Stimulated activated CD8-positive, alpha-beta memory T cell treated with anti-CD3 and anti-CD28 coated beads, Interleukin-12 subunit alpha, Interleukin-12 subunit beta, amount 100 ng/mL, for 24 hours (primary cell): ENCODE results near the gene THSD7A.
"Not testable (repeated sequence)": the region's sequence is repeated elsewhere in the genome, so short reads cannot be mapped to it uniquely, and the experiment has no call there.

ENCODE experiments used
- DNase-seq: peaks from one replicate; pipeline ENCODE4 v3.0.0-alpha.2; 2020; ENCODE audit errors: extremely low read depth

The THSD7A gene

DNA sequence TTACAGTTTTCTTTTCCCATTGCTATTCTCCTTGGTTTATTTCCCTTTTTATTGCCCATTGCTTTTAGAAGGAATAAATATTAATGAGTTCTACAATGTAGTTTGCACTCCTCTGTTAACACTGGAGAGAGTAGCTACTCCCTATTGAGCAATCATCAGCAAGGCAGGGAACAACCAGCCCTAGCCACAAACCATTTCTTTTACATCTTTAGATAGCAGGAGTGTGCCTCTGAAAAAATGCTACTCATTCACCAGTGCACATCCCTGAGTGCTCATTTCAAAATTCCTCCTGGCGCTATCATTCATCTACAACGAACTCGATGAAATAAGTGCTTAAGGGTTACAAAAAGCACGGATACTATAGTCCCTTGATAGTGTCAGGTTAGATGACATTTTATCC, 252.9 kb downstream of the THSD7A start:
- no peak for DNase-seq

DNA sequence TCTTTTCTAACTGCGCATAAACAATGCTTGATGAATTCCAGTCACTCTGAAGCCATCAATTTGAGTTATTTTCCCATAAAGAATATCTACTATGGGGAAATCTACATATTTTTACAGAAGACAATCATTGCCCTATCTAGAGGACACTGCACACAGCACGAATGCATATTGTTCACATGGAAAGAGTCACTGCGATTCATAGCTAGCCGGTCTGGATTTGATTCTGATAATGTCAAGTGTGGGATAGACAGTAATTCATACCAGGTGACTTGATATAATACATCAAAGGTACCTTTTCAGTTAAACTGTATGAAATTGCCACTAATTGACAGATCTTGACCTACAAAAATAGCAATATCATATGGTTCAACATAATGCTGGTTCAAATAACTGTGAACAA, 255.7 kb downstream of the THSD7A start:
- no peak for DNase-seq

DNA sequence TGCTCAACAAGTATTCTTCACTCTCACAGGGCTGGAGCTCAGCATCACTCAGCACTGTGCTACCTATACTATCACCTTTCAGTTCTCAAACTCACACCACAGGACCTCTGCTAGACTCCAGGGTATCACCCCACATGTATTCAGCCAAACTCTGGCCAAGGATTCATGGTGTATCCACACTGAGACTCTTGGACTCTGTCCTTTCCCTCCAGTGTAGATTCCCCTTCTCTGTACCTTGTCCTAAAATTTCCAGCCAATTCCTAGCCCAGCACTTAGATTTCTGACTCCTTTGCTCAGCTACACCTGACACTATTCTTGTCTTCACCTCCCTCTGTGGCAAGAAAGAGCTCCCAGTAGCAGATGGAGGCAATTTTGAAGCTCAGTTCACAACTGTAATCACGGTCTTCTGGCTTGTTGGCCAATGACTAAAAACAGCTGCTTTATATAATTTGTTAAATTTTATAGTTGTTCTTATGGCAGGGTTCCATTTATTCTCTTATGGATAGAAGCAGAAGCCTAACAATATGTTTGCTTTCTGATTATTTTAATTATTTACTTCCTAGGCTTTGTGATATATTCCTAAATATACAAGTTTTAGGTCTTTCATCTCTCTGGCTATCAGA, 258.8 kb downstream of the THSD7A start:
- DNase-seq: no peak

DNA sequence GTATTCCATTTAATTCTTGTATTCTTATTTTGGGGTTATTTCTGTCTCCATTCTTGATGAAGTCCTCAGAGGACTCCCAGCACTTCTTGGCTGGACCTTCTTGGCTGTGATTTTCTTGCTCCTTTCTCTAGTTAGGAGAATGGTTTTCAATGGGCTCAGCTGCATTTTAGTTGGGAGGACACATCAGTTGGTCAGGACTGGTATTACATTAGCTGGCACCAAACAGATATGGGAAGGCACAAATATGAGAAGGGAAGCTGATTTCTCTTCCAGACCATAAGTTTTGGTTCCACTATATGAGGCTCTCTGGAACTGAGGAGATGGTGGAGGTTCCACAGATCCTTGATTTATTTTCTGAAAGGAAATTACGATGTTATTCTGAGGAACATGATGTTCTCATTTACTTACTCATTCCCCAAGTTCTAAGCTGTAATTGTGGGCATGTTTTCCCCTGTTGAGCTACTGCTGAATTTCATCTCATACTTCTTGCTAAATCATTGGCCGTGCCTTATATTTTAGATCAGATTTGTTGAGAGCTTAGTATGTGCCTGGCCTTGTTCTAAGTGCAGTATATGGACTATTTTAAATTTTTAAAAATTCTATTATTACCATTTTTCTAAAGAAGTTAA, 261.0 kb downstream of the THSD7A start:
- no peak for DNase-seq

DNA sequence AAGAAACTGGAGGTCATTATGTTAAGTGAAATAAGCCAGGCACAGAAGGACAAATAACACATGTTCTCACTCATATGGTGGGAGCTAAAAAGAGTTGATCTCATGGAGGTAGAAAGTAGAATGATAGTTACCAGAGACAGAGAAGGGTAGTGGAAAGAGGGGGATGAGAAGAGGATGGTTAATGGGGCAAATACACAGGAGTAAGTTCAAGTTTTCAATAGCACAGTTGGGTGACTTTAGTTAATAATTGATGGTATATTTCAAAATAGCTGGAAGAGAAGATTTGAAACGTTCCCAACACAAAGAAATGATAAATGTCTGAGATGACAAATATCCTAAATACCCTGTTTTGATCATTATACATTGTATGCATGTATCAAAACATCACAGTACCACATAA, 261.8 kb downstream of the THSD7A start:
- DNase-seq: no peak

DNA sequence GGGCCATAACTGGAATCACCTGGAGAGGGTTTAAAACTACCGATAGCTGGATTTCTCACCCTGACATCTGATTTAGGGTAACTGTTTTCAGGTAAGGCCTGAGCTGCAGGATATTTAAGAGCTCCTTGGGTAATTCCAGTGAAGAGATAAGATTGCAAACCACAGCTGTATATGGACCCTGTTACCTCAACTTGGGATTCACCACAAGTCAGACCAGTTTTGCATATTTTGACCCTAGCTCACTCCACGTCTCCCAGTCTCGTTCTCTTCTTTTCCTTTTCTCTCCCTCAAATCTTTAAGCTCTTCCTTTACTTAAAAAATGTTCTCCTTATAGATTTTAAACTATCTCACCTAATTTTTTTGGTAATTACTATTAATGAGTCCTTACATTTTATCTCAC, 264.4 kb downstream of the THSD7A start:
- no peak for DNase-seq

DNA sequence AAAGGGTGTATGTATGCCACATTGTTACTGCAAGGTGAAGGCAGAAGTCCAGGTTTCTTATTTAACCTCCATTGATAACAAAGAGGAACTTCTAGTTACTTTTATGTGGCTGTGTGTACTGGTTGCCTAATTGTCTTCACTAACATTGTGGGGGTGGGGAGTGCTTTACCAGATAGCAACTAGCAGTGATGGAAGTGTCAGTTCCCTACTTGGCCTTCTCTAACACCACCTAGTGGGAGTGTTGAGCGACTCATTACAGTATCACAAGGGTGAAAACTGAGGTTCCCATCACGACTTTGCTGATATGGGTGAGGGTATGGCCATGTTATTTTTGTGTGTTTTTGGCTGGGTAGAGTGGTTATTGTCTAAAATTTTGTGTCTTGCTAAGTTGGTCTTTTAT, 274.4 kb downstream of the THSD7A start:
- DNase-seq: no peak

DNA sequence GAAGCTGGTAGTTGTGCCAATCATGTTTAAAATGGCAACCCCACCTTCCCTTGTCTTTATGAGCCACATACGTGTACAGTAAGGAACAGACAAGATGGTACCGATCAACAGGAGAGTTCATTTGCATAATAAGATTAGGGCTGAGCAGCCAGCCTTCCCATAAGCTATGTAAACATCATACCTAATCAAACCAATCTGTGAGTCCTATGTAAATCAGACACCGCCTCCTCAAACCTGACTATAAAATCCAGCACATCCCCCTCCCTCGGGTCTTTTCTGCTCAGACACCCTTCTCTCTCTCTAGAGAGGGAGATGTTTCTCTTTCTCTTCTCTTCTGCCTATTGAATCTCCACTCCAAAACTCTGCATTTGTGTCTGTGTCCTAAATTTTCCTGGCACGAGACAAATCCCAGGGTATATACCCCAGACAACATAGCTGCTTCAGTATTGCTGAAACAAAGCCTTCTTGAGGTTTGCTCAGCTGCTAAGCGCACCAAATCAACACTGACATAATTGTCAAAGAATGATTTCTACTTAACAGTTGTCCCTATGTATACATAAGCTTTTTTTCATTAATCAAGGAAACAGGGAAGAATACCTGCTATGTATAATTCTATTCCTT, 279.2 kb downstream of the THSD7A start:
- no peak for DNase-seq

DNA sequence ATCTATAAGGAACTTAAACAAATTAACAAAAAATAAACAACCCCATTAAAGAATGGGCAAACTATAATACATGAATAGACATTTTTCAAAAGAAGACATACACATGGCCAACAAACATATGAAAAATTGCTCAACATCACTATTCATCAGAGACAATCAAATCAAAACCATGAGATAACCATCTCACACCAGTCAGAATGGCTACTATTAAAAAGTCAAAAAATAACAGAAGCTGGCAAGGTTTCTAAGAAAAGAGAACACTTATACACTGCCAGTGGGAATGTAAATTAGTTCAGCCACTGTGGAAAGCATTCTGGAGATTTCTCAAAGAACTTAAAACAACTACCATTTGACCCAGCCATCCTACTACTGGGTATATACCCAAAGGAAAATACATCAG, 280.5 kb downstream of the THSD7A start:
- no peak for DNase-seq

DNA sequence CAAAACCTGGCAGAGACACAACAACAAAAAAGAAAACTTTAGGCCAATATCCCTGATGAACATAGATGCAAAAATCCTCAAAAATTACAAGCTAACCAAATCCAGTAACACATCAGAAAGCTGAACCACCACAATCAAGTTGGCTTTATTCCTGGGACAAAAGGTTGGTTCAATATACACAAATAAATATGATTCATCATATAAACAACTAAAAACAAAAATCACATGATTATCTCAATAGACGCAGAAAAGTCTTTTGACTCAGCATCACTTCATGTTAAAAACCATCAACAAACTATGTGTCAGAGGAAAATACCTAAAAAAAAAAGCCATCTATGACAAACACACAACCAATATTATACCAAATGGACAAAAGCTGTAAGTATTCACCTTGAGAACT, 283.5 kb downstream of the THSD7A start:
- DNase-seq: no peak

DNA sequence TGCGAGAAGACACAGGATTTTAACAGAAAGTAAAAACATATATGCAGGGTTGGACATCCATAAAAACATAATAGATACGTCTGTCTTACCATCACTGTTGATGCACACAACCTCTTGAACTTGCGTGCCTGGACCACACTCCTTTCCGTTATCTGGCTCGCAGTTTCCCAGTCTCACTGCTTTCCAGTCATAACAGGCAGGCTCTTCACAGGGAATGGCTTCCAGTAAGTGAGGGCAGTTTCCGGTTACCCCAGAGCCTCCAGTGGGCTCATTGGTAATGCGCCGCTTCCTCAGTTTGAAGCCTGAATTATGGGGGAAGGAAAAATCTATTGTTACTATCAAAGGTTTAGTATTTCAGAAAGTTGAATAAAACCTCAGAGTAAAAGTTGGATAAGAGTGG, 290.7 kb downstream of the THSD7A start:
- no peak for DNase-seq

DNA sequence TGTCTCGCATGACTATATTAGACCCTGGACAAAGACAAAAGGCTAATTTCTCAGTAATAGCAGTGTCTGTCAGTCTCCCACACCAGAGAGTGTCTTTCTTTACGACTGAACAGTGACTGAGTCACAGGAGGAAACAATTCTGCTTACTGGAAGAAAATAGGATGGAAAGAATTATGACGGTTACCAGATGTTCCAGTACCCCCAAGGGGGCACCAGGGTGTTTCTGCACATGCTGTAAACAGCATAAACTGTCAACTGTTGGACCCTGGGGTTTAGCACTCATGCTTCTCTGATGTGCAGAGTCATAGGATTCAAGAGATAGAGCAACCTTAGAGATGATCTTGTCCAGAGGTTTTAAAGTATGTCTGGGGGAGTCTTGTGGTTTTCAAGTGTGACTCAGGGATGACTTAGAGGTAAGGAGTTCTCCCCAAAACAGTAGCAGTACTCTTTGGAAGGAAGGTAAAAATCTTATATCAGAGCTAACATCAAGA, 291.7 kb downstream of the THSD7A start:
- DNase-seq: no peak

DNA sequence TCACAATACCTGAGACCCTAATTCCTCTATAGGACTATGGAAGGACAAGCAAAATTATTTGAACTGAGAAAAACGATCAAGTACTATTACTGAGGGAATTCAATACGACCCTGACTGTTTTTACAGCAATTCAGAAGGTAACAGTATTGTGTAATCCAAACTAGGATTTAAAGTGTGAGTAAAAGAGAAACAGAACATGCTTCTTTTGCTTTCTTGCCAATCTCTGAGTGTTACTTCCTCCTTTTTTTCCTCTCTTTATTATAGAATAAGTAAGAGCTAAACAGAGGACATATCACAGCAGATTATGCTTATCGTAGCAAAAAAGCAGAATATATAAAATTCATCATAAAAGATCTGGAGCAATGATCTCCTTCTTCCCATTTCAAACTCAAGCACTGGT, 292.1 kb downstream of the THSD7A start:
- DNase-seq: no peak

DNA sequence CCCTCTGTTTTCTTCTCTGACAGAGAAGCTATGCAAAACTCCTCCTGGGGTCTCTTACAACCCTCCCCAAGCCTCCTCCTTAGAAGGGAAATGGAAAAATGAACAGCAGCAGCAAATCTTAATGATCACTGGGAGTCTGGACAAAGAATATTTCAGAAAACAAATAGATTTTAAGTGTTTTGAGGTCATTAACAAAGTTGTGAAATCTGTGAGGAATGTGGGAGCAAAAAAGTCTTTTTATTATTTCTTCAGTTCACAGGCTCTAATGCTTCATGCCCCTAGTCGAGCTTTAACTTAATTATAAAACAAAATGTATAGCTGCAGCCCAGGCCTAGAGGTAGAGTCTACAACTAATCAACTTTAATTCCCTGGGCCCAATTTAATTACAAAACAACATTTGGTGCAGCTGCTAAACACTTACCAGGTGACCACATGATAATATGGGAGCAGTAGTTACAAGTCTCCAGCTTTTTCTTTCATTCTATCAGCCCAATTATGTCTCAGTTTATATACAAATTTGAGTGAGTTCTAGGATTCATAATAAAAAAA, 293.2 kb downstream of the THSD7A start:
- no peak for DNase-seq

DNA sequence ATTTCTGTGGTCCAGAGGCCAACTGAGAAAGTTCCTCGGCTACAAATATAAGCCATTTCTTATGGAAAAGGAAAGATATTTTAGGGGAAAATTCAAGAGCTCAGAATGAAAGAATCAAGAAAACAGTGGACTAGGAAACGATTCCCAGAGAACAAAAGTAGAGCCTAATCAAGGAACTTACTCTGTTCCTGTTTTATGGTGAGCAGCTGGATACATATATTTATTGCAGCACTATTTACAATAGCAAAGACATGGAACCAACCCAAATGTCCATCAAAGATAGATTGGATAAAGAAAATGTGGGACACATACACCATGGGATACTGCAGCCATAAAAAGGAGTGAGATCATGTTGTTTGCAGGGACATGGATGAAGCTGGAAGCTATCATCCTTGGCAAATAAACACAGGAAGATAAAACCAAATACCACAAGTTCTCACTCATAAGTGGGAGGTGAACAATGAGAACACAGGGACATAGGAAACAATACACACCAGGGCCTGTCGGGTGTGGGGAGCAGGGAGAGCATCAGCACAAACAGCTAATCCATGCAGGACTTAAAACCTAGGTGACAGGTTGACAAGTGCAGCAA, 298.7 kb downstream of the THSD7A start:
- DNase-seq: no peak

DNA sequence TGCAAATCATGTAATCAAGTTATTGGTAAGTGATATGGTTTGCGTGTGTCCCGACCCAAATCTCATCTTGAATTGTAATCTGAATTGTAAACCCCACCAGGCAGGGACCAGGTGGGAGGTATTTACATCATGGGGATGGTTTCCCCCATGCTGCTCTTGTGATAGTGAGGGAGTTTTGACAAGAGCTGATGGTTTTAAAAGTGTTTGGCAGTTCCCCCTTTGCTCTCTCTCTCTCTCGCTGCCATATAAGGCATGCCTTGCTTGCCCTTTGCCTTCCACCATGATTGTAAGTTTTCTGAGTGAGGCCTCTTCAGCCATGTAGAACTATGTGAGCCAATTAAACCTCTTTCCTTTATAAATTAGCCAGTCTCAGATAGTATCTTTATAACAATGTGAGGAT, 302.6 kb downstream of the THSD7A start:
- DNase-seq: no peak

DNA sequence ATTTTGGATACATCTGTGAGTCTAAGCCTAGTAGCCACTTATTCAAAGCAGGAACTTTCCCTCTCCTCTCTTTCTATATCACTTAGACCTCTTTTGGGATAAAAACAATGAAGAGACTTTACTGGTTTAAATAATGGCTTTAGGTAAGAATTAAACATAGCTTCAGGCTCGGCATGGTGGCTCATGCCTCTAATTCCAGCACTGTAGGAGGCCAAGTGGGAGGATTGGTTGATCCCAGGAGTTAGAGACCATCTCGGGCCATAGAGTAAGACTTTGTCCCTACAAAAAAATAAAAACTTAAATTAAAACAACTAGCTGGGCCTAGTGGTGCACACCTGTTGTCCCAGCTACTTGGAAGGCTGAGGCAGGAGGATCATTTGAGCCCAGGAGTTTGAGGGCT, 304.3 kb downstream of the THSD7A start:
- DNase-seq: no peak

DNA sequence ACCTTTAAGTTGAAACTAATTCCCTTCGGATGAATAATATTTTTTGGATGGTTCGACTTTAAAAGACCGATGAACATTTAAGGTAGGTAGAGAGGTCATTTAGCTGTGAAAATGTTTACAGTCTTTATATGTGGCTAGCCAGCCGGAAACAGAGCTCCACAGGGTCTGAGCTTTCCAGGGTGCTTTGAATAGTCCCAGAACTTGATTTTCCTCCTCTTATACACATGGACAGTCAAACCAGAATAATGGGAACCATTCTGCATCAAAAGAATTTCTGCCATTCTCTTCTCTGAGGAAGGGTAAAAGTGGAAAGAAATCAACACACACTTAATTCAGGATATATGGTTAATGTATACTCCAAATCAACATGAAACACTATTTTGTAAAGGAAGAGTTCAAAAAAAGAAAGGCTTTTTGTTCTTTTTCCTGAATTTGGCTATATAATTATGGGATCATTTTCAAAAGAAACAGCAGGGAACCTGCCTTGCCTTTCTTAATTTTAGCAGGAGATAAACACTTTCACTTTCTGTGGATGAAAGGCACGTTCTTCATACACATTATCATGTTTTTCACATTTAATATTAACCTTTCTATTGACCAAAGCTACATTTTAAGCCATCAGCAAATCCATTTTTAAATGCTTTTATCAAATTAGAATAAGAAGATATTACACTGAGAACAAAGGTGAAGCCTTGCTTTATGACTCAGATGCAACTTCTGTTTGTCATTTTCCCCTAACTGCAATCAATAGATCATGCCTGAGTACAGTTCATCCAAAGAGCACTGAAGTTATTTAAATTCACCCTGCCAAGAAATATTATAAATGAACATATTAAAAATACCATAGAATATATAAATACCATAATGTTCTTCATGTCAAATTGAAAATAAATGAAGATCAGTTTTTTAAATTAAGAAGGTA, 307.3 kb downstream of the THSD7A start:
- no peak for DNase-seq

DNA sequence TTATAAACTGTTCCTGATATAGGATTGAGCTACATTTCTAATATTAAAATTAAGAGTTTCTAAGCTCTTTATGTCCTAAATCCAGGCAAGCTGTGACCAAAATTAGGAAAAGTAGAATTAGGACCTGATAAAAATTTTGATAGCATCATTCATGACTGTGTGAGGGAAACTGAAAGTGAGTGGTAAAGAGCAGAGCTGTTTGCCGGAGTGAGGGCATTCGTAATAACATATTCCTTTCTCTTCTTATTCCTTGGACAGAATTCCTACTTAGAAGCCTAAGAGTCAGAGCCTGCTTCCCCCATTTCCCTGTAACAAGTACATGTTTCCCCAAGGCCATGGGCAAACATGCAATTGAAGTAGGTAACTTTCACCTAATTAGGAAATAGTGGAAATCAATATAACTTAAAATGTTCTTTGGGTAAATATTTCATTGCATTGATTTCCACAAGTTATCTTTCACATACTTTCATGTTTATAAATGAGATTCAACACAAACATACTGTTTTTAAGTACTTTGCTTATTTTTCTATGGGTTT, 310.0 kb downstream of the THSD7A start:
- not testable (repeated sequence) for DNase-seq

DNA sequence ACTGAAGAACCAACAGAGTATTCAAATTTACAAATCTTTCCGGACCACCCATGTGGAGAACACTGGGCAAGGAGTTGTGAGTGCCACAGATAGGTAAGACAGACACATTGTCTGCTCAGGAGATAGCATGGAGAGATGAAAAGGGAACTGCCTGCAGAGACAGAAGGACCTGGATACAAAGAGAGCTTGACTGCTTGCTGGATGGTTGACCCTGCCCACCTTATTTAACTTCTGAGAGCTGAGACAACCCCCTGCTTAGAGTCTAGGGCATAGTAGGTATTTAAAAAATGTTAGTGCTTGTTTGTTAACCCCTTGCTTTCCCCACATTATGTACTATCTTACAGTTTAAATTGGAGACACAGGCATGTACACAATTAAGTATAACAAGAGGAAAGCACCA, 314.1 kb downstream of the THSD7A start:
- DNase-seq: no peak

DNA sequence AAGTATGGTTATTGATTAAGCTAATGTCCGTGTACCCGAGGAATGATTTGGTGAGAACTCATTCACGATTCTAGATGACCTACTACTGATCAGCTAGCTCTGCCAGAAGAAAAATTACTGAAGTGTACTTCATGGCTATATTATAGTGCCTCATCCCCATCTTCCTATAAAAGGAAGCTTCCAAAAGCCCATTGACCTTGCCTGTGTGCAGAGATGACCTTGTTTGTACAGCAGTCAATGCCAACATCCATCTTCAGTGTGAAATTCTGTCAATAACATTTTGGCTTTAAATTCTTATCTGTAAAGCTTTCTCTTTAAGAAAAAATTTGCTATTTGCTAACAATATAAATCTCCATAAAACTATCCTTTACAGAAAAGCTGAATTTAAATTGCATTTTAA, 315.7 kb downstream of the THSD7A start:
- DNase-seq: no peak
